Neuronal stem cell (in vitro differentiated cells): ENCODE data around the gene CAP1.

Experiments
- DNase-seq: peaks from one replicate; pipeline ENCODE4 v3.0.0-alpha.2; 2013; ENCODE audit warnings: low spot score
- H2AFZ ChIP-seq: one replicate; pipeline ENCODE4 v1.6.1; 2013; ENCODE audit warnings: mild to moderate bottlenecking, low read length, inconsistent platforms
- H2AK5ac ChIP-seq: 2 replicates; pipeline ENCODE4 v1.6.1; 2013; ENCODE audit warnings: low read depth, mild to moderate bottlenecking, inconsistent platforms, low read length, moderate library complexity, mixed read lengths
- H2BK120ac ChIP-seq: 2 replicates; pipeline ENCODE4 v1.6.1; 2013; ENCODE audit warnings: low read depth, mild to moderate bottlenecking, inconsistent platforms, low read length, moderate library complexity, mixed read lengths
- H2BK12ac ChIP-seq: one replicate; pipeline ENCODE4 v1.6.1; 2013; ENCODE audit warnings: low read length, inconsistent platforms
- H2BK15ac ChIP-seq: 2 replicates; pipeline ENCODE4 v1.6.1; 2013; ENCODE audit warnings: mild to moderate bottlenecking, low read length, inconsistent platforms, mixed read lengths
- H2BK5ac ChIP-seq: one replicate; pipeline ENCODE4 v1.6.1; 2013; ENCODE audit warnings: inconsistent platforms, mild to moderate bottlenecking, low read length, moderate library complexity
- H3K14ac ChIP-seq: one replicate; pipeline ENCODE4 v1.6.1; 2013; ENCODE audit warnings: low read length, inconsistent platforms
- H3K18ac ChIP-seq: 2 replicates; pipeline ENCODE4 v1.6.1; 2013; ENCODE audit warnings: low read length, inconsistent platforms
- H3K23ac ChIP-seq: 2 replicates; pipeline ENCODE4 v1.6.1; 2013; ENCODE audit warnings: low read depth, mild to moderate bottlenecking, mixed read lengths, low read length, inconsistent platforms; ENCODE audit not compliant: poor library complexity
- H3K27ac ChIP-seq: replicated peaks from 3 replicates; pipeline ENCODE4 v1.5.1; 2013; ENCODE audit warnings: low read length, inconsistent platforms
- H3K27me3 ChIP-seq, 3 experiments: 2 replicates each; pipeline ENCODE4 v1.6.1; 2013; ENCODE audit warnings: low read length in 3 of 3, mild to moderate bottlenecking in 2 of 3, inconsistent platforms in 1 of 3, low read depth in 1 of 3, mixed read lengths in 1 of 3, moderate library complexity in 1 of 3; ENCODE audit not compliant: control insufficient read depth in 3 of 3, insufficient read depth in 3 of 3
- H3K36me3 ChIP-seq, 2 donors: replicated peaks in 1 of 2; 2 replicates each; pipeline ENCODE4 v1.6.1; 2013; ENCODE audit warnings: low read length in 2 of 2; ENCODE audit not compliant: control insufficient read depth in 2 of 2, insufficient read depth in 2 of 2
- H3K4ac ChIP-seq: 2 replicates; pipeline ENCODE4 v1.6.1; 2013; ENCODE audit warnings: inconsistent platforms, mild to moderate bottlenecking, low read length, moderate library complexity
- H3K4me1 ChIP-seq, 2 donors: 1 replicate in 1 of 2; 2 replicates in 1 of 2; pipeline ENCODE4 v1.6.1; 2013; ENCODE audit warnings: low read length in 2 of 2, low read depth in 1 of 2; ENCODE audit not compliant: control insufficient read depth in 2 of 2, insufficient read depth in 1 of 2
- H3K4me2 ChIP-seq: one replicate; pipeline ENCODE4 v1.6.1; 2013; ENCODE audit warnings: mild to moderate bottlenecking, low read length, inconsistent platforms; ENCODE audit not compliant: insufficient read depth, poor library complexity, severe bottlenecking
- H3K4me3 ChIP-seq, 2 donors: 2 replicates each; pipeline ENCODE4 v1.5.1; 2013; ENCODE audit warnings: low read length in 2 of 2, mild to moderate bottlenecking in 2 of 2, inconsistent platforms in 1 of 2, moderate library complexity in 1 of 2
- H3K79me1 ChIP-seq: one replicate; pipeline ENCODE4 v1.6.1; 2013; ENCODE audit warnings: low read depth, mild to moderate bottlenecking, inconsistent platforms, low read length, moderate library complexity
- H3K9ac ChIP-seq: one replicate; pipeline ENCODE4 v1.6.1; 2013; ENCODE audit warnings: mild to moderate bottlenecking, low read depth, low read length, inconsistent platforms; ENCODE audit not compliant: poor library complexity
- H3K9me3 ChIP-seq, 2 donors: replicated peaks in 1 of 2; 2 replicates each; pipeline versions ENCODE3 to v1.6.1; 2013; ENCODE audit warnings: low read length in 2 of 2, mild to moderate bottlenecking in 2 of 2, inconsistent platforms in 1 of 2, low read depth in 1 of 2, mixed read lengths in 1 of 2, moderate library complexity in 1 of 2; ENCODE audit not compliant: control insufficient read depth in 2 of 2, insufficient read depth in 1 of 2
- H4K8ac ChIP-seq: one replicate; pipeline ENCODE4 v1.6.1; 2013; ENCODE audit warnings: low read depth, mild to moderate bottlenecking, inconsistent platforms, low read length, moderate library complexity
- H4K91ac ChIP-seq: one replicate; pipeline ENCODE4 v1.6.1; 2013; ENCODE audit warnings: low read length, low read depth, mild to moderate bottlenecking, inconsistent platforms; ENCODE audit not compliant: poor library complexity
- WGBS, 2 donors: extraction: QIAGEN DNeasy Blood & Tissue Kit; methylation state at CpG; one replicate each; pipeline ENCODE4 v1.1.7; 2013; ENCODE audit warnings: missing lambda C conversion rate in 2 of 2, mixed read lengths in 1 of 2; ENCODE audit not compliant: insufficient read length in 2 of 2, insufficient replicate concordance in 1 of 2; ENCODE audit errors: extremely low coverage in 2 of 2; 5-methylcytosine and 5-hydroxymethylcytosine counted together

Gene CAP1

DNA sequence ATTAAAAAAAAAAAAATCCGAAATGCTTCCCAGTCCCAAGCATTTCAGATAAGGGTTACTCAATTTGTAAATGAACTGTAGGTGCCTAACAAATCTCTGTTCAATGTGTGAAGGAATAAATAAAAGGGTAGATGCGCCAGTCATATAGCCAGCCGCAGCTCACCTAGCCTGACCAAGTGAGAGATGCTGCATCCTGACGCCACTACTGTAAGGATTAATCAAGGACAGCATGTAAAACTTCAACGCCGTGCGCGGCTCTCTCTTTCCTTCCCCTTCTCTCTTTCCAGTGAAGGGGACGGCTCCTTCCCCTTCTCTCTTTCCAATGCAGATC lies 56.1 kb downstream of the CAP1 start:
- no peak overlapping the region for H4K8ac ChIP-seq
- no peak overlapping the region for H2BK120ac ChIP-seq
- no peak overlapping the region for H3K14ac ChIP-seq
- H2AFZ ChIP-seq, result peak overlapping the region; percentile 97
- H3K36me3 ChIP-seq, result peaks cover 3 to 29% of the 10 kb centered on the region in 2 donors
- H2BK15ac ChIP-seq, result no peak overlapping the region
- no peaks in the 10 kb centered on the region for H3K27me3 ChIP-seq
- peak overlapping the region; percentile 75 for H3K4me2 ChIP-seq
- no peaks in the 10 kb centered on the region for H3K79me1 ChIP-seq
- no peak overlapping the region for H3K4ac ChIP-seq
- H2AK5ac ChIP-seq, result no peak overlapping the region
- peak overlapping the region; percentile 49 for H3K18ac ChIP-seq
- no peak overlapping the region for H3K23ac ChIP-seq
- no peaks in the 10 kb centered on the region for H3K9me3 ChIP-seq
- H3K9ac ChIP-seq, result peak overlapping the region; percentile 64
- no CpG with 5 or more reads among the region's 9 CpGs for WGBS, 2 donors
- H2BK12ac ChIP-seq, result no peak overlapping the region
- no peak for DNase-seq
- H4K91ac ChIP-seq, result no peak overlapping the region
- H3K4me3 ChIP-seq, result peak overlapping the region; percentile 85 to 91
- no peak overlapping the region for H3K27ac ChIP-seq
- H3K4me1 ChIP-seq, result peaks cover 6 to 8% of the 10 kb centered on the region in 2 donors
- H2BK5ac ChIP-seq, result no peak overlapping the region

DNA sequence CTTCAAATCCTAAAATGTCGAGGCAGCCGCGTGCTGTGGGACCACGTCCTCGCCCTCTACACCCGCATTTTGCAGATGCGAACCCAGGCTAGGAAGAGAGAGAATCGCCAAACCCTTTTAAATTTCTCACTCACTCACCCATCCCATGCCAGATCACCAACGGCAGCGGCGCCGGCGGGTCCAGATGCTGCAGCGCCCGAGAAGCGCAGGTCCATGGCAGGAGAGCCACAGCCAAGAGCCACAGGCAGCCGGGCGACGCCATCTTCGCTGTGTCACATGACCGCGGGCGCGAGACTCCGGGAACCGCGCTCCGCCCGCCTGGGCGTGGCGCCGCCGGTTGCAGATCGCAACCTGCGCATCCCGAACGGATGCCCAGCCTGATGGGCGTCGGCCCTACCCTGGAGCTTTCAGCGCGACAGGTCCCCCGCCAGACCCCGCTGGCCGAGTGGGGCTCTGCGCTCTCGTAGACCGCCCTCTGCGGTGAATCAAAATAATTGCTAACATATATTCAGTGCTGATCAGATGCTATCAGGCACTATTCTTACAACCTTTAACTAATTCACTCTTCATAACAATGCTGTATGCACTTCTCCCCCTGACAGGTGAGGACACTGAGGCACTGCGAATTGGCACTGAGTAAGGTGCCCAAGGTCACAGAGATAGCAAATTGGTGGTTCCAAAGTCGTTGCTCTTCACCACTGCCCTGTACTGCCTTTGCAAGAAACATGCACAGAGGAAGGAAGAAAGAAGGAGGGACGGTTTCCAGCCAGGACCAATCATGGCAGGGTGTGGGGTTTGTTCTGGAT lies 56.7 kb downstream of the CAP1 start, which contains the start of gene PPT1:
Gene PPT1, minus strand, starts transcription at position 276 of the 806 bp plus-strand sequence. Its CDS starts 14 bp downstream, at position 262.
- no peak within 1 kb of the TSS for H2BK12ac ChIP-seq
- H3K4me3 ChIP-seq, result peak within 1 kb of the TSS; percentile 85 to 91
- no peak within 1 kb of the TSS for H3K23ac ChIP-seq
- no peak within 1 kb of the TSS for H3K27ac ChIP-seq
- H2BK15ac ChIP-seq, result no peak within 1 kb of the TSS
- peaks cover under 1 to 25% of the 10 kb centered on the region in 2 donors for H3K36me3 ChIP-seq
- no peaks in the 10 kb centered on the region for H3K79me1 ChIP-seq
- H3K4me2 ChIP-seq, result peak within 1 kb of the TSS; percentile 75
- no peak within 1 kb of the TSS for H3K14ac ChIP-seq
- no peak within 1 kb of the TSS for H4K8ac ChIP-seq
- H3K9me3 ChIP-seq, result peaks cover 0 to 3% of the 10 kb centered on the region in 2 donors
- H4K91ac ChIP-seq, result no peak within 1 kb of the TSS
- no peak within 1 kb of the TSS for H2AK5ac ChIP-seq
- WGBS, 2 donors, result no CpG with 5 or more reads among the region's 51 CpGs
- H3K27me3 ChIP-seq, result no peaks in the 10 kb centered on the region
- no peak within 1 kb of the TSS for H3K4ac ChIP-seq
- H3K18ac ChIP-seq, result peak within 1 kb of the TSS; percentile 49
- H2BK5ac ChIP-seq, result no peak within 1 kb of the TSS
- H2BK120ac ChIP-seq, result no peak within 1 kb of the TSS
- H2AFZ ChIP-seq, result peak within 1 kb of the TSS; percentile 97
- H3K4me1 ChIP-seq, result peaks cover 6 to 8% of the 10 kb centered on the region in 2 donors
- DNase-seq, result peak; percentile 66
- peak within 1 kb of the TSS; percentile 64 for H3K9ac ChIP-seq

DNA sequence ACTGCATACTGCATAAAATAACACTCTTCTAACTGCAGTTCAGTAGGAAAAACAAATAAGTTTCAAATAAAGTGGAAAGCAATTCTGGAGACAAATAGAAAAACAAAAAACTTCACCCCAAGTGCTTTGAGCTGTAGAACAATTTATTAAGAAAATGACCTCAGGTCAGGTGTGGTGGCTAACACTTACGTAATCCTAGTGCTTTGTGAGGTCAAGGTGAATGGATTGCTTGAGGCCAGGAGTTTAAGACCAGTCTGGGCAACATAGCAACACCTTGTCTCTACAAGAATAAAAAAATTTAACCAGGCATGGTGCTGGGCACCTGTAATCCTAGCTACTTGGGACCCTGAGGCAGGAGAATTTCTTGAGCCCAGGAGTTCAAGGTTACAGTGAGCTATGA lies 61.5 kb downstream of the CAP1 start:
- WGBS, 2 donors, result no CpG with 5 or more reads among the region's 1 CpG

DNA sequence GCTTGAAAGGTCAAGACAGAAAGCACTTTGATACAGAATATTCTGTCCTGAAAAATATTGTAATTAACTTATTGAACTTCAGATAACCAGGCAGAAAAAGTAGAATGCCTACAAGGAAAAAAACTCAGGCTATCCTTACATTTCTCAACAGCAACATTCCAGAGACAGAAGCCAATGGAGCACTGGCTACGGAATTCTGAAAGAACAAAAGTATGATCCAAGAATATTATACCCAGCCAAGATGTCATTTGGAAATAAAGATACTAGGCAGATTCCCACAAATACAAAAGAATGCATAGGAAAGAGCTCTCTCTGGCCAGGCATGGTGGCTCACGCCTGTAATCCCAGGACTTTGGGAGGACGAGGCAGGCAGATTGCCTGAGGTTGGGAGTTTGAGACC lies 62.4 kb downstream of the CAP1 start:
- H2BK15ac ChIP-seq, result no peak overlapping the region
- H3K14ac ChIP-seq, result no peak overlapping the region
- peaks cover 0 to 5% of the 10 kb centered on the region in 2 donors for H3K9me3 ChIP-seq
- no peak overlapping the region for H3K23ac ChIP-seq
- H2AK5ac ChIP-seq, result no peak overlapping the region
- H2BK5ac ChIP-seq, result no peak overlapping the region
- no peaks in the 10 kb centered on the region for H3K4me1 ChIP-seq
- no peak for DNase-seq
- no peaks in the 10 kb centered on the region for H3K79me1 ChIP-seq
- H3K27ac ChIP-seq, result no peak overlapping the region
- no peak overlapping the region for H2BK12ac ChIP-seq
- H3K4me3 ChIP-seq, result no peak overlapping the region
- no peak overlapping the region for H3K4ac ChIP-seq
- no peak overlapping the region for H2AFZ ChIP-seq
- H3K36me3 ChIP-seq, result no peaks in the 10 kb centered on the region
- no CpG with 5 or more reads among the region's 3 CpGs for WGBS, 2 donors
- H3K27me3 ChIP-seq, result no peaks in the 10 kb centered on the region
- no peak overlapping the region for H3K18ac ChIP-seq
- H2BK120ac ChIP-seq, result no peak overlapping the region
- H3K9ac ChIP-seq, result no peak overlapping the region
- H4K8ac ChIP-seq, result no peak overlapping the region
- no peak overlapping the region for H4K91ac ChIP-seq
- H3K4me2 ChIP-seq, result no peak overlapping the region

More for the DNA sequence above, 61.5 kb downstream of the CAP1 start:
- no peak overlapping the region for H3K18ac ChIP-seq
- H3K9me3 ChIP-seq, result peaks cover 0 to 5% of the 10 kb centered on the region in 2 donors
- no peaks in the 10 kb centered on the region for H3K27me3 ChIP-seq
- H3K36me3 ChIP-seq, result no peaks in the 10 kb centered on the region
- H3K4me2 ChIP-seq, result no peak overlapping the region
- no peak overlapping the region for H3K23ac ChIP-seq
- H2AFZ ChIP-seq, result no peak overlapping the region
- no peak overlapping the region for H3K14ac ChIP-seq
- H3K4me1 ChIP-seq, result peaks cover 2 to 3% of the 10 kb centered on the region in 2 donors
- no peak overlapping the region for H4K91ac ChIP-seq
- no peak overlapping the region for H2BK5ac ChIP-seq
- H2BK120ac ChIP-seq, result no peak overlapping the region
- H3K9ac ChIP-seq, result no peak overlapping the region
- no peak overlapping the region for H2BK15ac ChIP-seq
- no peaks in the 10 kb centered on the region for H3K79me1 ChIP-seq
- H2AK5ac ChIP-seq, result no peak overlapping the region
- DNase-seq, result no peak
- no peak overlapping the region for H3K4me3 ChIP-seq
- no peak overlapping the region for H2BK12ac ChIP-seq
- H3K4ac ChIP-seq, result no peak overlapping the region
- H3K27ac ChIP-seq, result no peak overlapping the region
- H4K8ac ChIP-seq, result no peak overlapping the region
